ENCODE data around the gene AMBRA1. TPM values are rescaled to one million over a fixed set of nuclear protein-coding genes. Genes with fewer than 3 reads are reported as not detected.

Gene AMBRA1
- total RNA-seq, 1 experiment from 2014 or later = 15.8 TPM

DNA sequence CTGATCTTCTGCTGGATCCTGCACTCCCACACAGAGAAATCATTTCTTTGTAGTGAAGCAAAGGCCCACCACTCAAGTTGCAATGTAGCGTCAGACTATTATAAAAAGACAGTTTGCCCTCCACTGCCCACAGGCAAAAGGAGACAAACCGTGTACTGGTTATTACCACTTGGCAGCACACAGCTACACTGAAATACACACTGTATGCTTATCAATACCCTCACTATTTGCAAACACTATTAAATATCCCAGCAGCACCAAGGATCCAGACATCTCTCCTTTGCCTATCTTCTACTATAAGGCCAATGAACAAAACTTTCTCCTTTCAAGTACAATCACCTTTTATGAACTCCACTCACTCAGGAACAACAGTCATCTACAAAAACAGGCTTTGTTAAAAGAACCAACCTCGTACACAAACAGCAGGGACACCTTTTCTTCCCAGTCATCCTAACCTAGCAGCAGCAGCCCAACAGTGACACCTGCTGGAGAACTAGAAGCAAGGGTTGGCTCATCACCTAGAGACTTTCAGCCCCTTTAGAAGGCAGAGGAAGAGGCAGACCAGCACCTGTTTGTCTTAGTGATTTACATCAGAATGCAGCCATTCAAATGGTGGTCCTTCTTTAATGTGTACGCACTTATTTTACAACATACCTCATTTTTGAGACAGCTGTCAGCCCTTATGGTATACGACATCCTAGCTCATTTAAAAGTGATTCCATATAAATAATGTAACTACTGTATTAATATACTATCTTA lies 56.1 kb downstream of the AMBRA1 start:
- ChIA-PET POLR2A (ENCODE audit: unreplicated experiment) (no interaction called here), CTCF (interaction anchor here (1.5 kb wide), 1 partner anchor 48 kb away, joined by 7 read pairs; no protein-coding TSS in a partner anchor)
- ATAC-seq (peak; percentile 96), DNase-seq (peak; percentile 80)
- Histone ChIP-seq H3K4me2 (ENCODE audit: low read length) (no peak overlapping the region), H2AFZ (ENCODE audit: low read length) (no peak overlapping the region), H3K27ac (ENCODE audit: low read length) (no peak overlapping the region), H3F3A (ENCODE audit: low read length, unreplicated experiment) (no peaks in the 10 kb centered on the region), H3K4me1 (ENCODE audit: insufficient read depth, low read length) (no peaks in the 10 kb centered on the region), H3K27me3 (ENCODE audit: low read length) (no peaks in the 10 kb centered on the region), H4K20me1 (ENCODE audit: low read length) (peaks cover 20% of the 10 kb centered on the region; the same call in 1 of the 2 replicates), H3K36me3 (ENCODE audit: low read depth, low read length) (peaks cover 8% of the 10 kb centered on the region; the same call in 1 of the 2 replicates), H3K9me3 (ENCODE audit: low read length) (no peaks in the 10 kb centered on the region), H3K4me3 (ENCODE audit: low read length) (no peak overlapping the region), H3K9ac (ENCODE audit: low read length) (no peak overlapping the region), H3K9me2 (replicated peaks; ENCODE audit: low read length) (no peaks in the 10 kb centered on the region), H3K79me2 (ENCODE audit: low read length) (peaks cover 47% of the 10 kb centered on the region)
- no TSS peak for BruUV-seq (replicated peaks)
- no peak for TF ChIP-seq EZH2phosphoT487 (IDR thresholded peaks at IDR 0.05; ENCODE audit: borderline replicate concordance, low read length)
- TF ChIP-seq, protein P1, sequence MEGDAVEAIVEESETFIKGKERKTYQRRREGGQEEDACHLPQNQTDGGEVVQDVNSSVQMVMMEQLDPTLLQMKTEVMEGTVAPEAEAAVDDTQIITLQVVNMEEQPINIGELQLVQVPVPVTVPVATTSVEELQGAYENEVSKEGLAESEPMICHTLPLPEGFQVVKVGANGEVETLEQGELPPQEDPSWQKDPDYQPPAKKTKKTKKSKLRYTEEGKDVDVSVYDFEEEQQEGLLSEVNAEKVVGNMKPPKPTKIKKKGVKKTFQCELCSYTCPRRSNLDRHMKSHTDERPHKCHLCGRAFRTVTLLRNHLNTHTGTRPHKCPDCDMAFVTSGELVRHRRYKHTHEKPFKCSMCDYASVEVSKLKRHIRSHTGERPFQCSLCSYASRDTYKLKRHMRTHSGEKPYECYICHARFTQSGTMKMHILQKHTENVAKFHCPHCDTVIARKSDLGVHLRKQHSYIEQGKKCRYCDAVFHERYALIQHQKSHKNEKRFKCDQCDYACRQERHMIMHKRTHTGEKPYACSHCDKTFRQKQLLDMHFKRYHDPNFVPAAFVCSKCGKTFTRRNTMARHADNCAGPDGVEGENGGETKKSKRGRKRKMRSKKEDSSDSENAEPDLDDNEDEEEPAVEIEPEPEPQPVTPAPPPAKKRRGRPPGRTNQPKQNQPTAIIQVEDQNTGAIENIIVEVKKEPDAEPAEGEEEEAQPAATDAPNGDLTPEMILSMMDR (conservative IDR thresholded peaks at IDR 0.05; ENCODE audit: low read depth, low read length) = peak; percentile 92
- intact Hi-C loops (cut with micrococcal nuclease) = loop anchor here (1.0 to 2.0 kb wide), 2 partner anchors 47 to 148 kb away; no protein-coding TSS in a partner anchor

DNA sequence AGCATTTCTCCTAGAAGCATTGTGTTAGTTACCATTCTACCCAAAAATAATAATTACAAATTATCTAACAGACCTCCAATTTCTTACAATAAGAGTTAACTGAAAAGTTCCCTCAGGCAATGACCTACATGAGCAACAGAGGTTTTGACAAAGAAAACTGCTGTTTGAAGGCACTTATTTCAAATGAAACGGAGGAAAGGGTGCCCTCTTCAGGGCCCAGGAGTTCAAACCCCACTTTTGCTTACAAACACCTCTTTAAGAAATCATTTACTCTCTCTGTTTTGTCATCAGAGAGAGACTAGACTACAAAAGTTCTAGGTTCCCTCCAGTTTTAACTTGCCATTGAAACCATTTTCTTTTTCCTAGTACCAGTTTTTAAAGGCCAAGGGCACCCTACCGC lies 56.7 kb downstream of the AMBRA1 start:
- ATAC-seq = no peak
- H2AFZ ChIP-seq (ENCODE audit: low read length) = no peak overlapping the region
- intact Hi-C loops (cut with micrococcal nuclease) = no loop called here
- ChIA-PET CTCF (interaction anchor here (1.5 kb wide), 1 partner anchor 47 kb away, joined by 7 read pairs; no protein-coding TSS in a partner anchor), POLR2A (ENCODE audit: unreplicated experiment) (no interaction called here)
- H3K9me3 ChIP-seq (ENCODE audit: low read length) = no peaks in the 10 kb centered on the region
- no peak overlapping the region for H3K4me3 ChIP-seq (ENCODE audit: low read length)
- no TSS peak for BruUV-seq (replicated peaks)
- H3K4me1 ChIP-seq (ENCODE audit: insufficient read depth, low read length) = no peaks in the 10 kb centered on the region
- no peak overlapping the region for H3K27ac ChIP-seq (ENCODE audit: low read length)
- no peaks in the 10 kb centered on the region for H3K27me3 ChIP-seq (ENCODE audit: low read length)
- TF ChIP-seq, protein P1 (conservative IDR thresholded peaks at IDR 0.05; ENCODE audit: low read depth, low read length) = 0 out of 2 replicates have a peak, but pooled peaks have one; percentile 10
- TF ChIP-seq EZH2phosphoT487 (IDR thresholded peaks at IDR 0.05; ENCODE audit: borderline replicate concordance, low read length) = no peak
- peaks cover 3% of the 10 kb centered on the region; the same call in 1 of the 2 replicates for H3K36me3 ChIP-seq (ENCODE audit: low read depth, low read length)
- DNase-seq = peak; percentile 18
- no peak overlapping the region for H3K4me2 ChIP-seq (ENCODE audit: low read length)
- H3K79me2 ChIP-seq (ENCODE audit: low read length) = peaks cover 47% of the 10 kb centered on the region
- no peaks in the 10 kb centered on the region for H3K9me2 ChIP-seq (replicated peaks; ENCODE audit: low read length)
- peaks cover 20% of the 10 kb centered on the region; the same call in 1 of the 2 replicates for H4K20me1 ChIP-seq (ENCODE audit: low read length)
- H3F3A ChIP-seq (ENCODE audit: low read length, unreplicated experiment) = no peaks in the 10 kb centered on the region
- no peak overlapping the region for H3K9ac ChIP-seq (ENCODE audit: low read length)

DNA sequence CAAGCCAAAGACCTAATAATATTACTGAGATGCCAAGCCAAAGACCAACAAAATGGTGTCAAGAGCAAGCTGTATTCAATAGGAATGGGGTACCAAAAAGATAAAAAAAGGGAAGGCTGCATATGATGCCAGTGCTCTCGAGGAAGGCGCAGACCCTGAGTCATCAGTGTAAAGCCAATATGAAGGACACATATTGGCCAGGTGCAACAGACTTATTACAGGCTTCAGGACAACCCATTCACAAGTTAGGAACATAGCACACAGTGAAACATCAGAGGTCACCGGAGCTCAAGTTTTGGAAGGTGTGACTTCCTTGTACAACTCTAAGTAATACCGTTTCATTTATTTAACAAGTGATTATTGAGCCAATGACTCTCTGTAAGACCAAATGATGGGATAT lies 58.1 kb downstream of the AMBRA1 start:
- TF ChIP-seq EZH2phosphoT487 (IDR thresholded peaks at IDR 0.05; ENCODE audit: borderline replicate concordance, low read length) (no peak), EZH2 (IDR thresholded peaks at IDR 0.05; ENCODE audit: low read length, unreplicated experiment) (no peak)
- TF ChIP-seq, protein P1 (conservative IDR thresholded peaks at IDR 0.05; ENCODE audit: low read depth, low read length) = no peak
- Histone ChIP-seq H3K4me2 (ENCODE audit: low read length) (no peak overlapping the region), H2AFZ (ENCODE audit: low read length) (no peak overlapping the region), H3K27ac (ENCODE audit: low read length) (no peak overlapping the region), H3K79me2 (ENCODE audit: low read length) (peaks cover 47% of the 10 kb centered on the region), H4K20me1 (ENCODE audit: low read length) (peaks cover 20% of the 10 kb centered on the region; the same call in 1 of the 2 replicates), H3K9me2 (replicated peaks; ENCODE audit: low read length) (no peaks in the 10 kb centered on the region), H3K4me1 (ENCODE audit: insufficient read depth, low read length) (no peaks in the 10 kb centered on the region), H3K36me3 (ENCODE audit: low read depth, low read length) (no peaks in the 10 kb centered on the region), H3F3A (ENCODE audit: low read length, unreplicated experiment) (no peaks in the 10 kb centered on the region), H3K27me3 (ENCODE audit: low read length) (no peaks in the 10 kb centered on the region), H3K9ac (ENCODE audit: low read length) (no peak overlapping the region), H3K4me3 (ENCODE audit: low read length) (no peak overlapping the region), H3K9me3 (ENCODE audit: low read length) (no peaks in the 10 kb centered on the region)
- DNase-seq = no peak
- intact Hi-C loops (cut with micrococcal nuclease) = no loop called here
- no TSS peak for BruUV-seq (replicated peaks)
- ChIA-PET CTCF (no interaction called here), POLR2A (ENCODE audit: unreplicated experiment) (no interaction called here)
- no peak for ATAC-seq
